ENCODE data around the gene P3H1. TPM values are rescaled to one million over a fixed set of nuclear protein-coding genes. Genes with fewer than 3 reads are reported as not detected.

P3H1 gene
- total RNA-seq, 1 experiment from 2014 or later = 47.1 TPM

GRCh38 chr1:42767510-42768000 is 727 bp upstream of the P3H1 start:
- Histone ChIP-seq H2BK12ac (ENCODE audit: insufficient read length, low read depth, low read length) (no peak overlapping the region), H2AFZ (ENCODE audit: low read length) (no peak overlapping the region), H4K8ac (replicated peaks; ENCODE audit: insufficient read length, low read depth, low read length) (no peak overlapping the region), H3K79me1 (ENCODE audit: insufficient read depth, low read depth, low read length, poor library complexity, severe bottlenecking) (no peaks in the 10 kb centered on the region), H3K4ac (ENCODE audit: low read depth, low read length) (no peak overlapping the region), H3K79me2 (ENCODE audit: insufficient read depth, low read length) (0 out of 2 replicates have a peak, but pooled peaks cover 3% of the 10 kb centered on the region), H2BK5ac (ENCODE audit: insufficient read length, low read length) (no peak overlapping the region), H3T11ph (ENCODE audit: low read length) (no peak overlapping the region), H3K9ac (ENCODE audit: extremely low read depth, insufficient read length, low read length) (peak overlapping the region; percentile 68), H2BK120ac (ENCODE audit: low read depth, low read length, poor library complexity, severe bottlenecking) (no peak overlapping the region), H2BK15ac (ENCODE audit: low read depth, low read length) (no peak overlapping the region), H3K23me2 (ENCODE audit: insufficient read length, low read depth, low read length, poor library complexity, severe bottlenecking) (peaks cover 7% of the 10 kb centered on the region), H3K14ac (ENCODE audit: insufficient read depth, low read length) (peak overlapping the region; percentile 33; the same call in 1 of the 2 replicates), H2AK5ac (ENCODE audit: insufficient read length, low read length) (no peak overlapping the region), H3K56ac (ENCODE audit: insufficient read length, low read depth, low read length) (no peak overlapping the region), H4K91ac (ENCODE audit: insufficient read length, low read depth, low read length) (no peak overlapping the region), H3K27me3 (ENCODE audit: insufficient read depth, low read length) (no peaks in the 10 kb centered on the region), H3K4me1 (ENCODE audit: insufficient read depth, low read length) (no peaks in the 10 kb centered on the region), H2BK20ac (ENCODE audit: low read depth, low read length, poor library complexity, severe bottlenecking) (no peak overlapping the region), H3K27ac (ENCODE audit: insufficient read length, low read depth, low read length) (no peak overlapping the region), H3K4me2 (ENCODE audit: insufficient read depth, insufficient read length, low read length) (peak overlapping the region; percentile 91), H3K9me3 (ENCODE audit: control insufficient read depth, low read depth, low read length) (no peaks in the 10 kb centered on the region), H3K23ac (ENCODE audit: insufficient read length, low read depth, low read length) (no peak overlapping the region), H4K5ac (ENCODE audit: insufficient read length, low read depth, low read length) (no peak overlapping the region), H3K18ac (ENCODE audit: insufficient read length, low read depth, low read length) (peak overlapping the region; percentile 32), H4K20me1 (ENCODE audit: control insufficient read depth, insufficient read depth, insufficient read length) (no peaks in the 10 kb centered on the region)
- WGBS (ENCODE audit: extremely low coverage, insufficient read length, low lambda C conversion rate) = no CpG with 5 or more reads among the region's 23 CpGs
- H3K27me3 Mint-ChIP-seq (ENCODE audit: low read depth) = no peaks in the 10 kb centered on the region
- H3K36me3 Mint-ChIP-seq (ENCODE audit: insufficient read depth in 1 of 3, low read depth in 3 of 3) = peaks cover 8 to 23% (median 12%) of the 10 kb centered on the region in 3 experiments; a peak in 6 of 7 replicates
- peaks cover 8 to 9% of the 10 kb centered on the region in 2 experiments for H3K4me1 Mint-ChIP-seq
- H3K27ac Mint-ChIP-seq = peak overlapping the region in 2 of 3 experiments; percentile 27 to 81; a peak in 3 of 7 replicates
- no peak for DNase-seq
- H3K9me3 Mint-ChIP-seq = no peaks in the 10 kb centered on the region
- TF ChIP-seq CTCF (conservative IDR thresholded peaks at IDR 0.05) = no peak
- H3K4me3 Mint-ChIP-seq = no peak overlapping the region; a peak in 2 of 5 replicates

Measured in H9 (cell line).